ENCODE results near the gene MAP2K3.
"Not testable (repeated sequence)": the region's sequence is repeated elsewhere in the genome, so short reads cannot be mapped to it uniquely, and the experiment has no call there.

Gene MAP2K3

GRCh38 chr17:21297026-21297520 lies 12.6 kb downstream of the MAP2K3 start:
- no peak for DNase-seq (ENCODE audit: low read depth)

DNA sequence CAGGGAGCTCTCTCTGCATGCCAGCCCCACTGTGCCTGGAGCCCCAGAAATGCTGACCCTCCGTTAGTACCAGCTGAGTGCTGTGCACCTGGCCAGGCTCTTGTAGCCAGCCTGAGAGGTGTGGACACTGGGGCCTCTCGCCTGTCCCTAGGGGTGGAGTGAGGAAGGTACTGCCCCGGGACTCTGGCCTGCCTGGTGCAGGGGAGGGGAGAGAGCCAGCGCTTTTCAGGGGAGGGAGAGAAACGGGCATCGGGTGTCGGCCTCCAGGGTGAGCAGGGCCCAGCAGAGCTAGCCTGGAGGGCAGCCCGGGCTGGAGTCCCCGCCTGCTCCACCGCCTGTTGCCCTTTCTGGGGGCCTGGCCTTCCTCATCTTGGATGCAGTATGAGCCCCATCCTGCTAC lies 13.1 kb downstream of the MAP2K3 start:
- DNase-seq (ENCODE audit: low read depth), result no peak

DNA sequence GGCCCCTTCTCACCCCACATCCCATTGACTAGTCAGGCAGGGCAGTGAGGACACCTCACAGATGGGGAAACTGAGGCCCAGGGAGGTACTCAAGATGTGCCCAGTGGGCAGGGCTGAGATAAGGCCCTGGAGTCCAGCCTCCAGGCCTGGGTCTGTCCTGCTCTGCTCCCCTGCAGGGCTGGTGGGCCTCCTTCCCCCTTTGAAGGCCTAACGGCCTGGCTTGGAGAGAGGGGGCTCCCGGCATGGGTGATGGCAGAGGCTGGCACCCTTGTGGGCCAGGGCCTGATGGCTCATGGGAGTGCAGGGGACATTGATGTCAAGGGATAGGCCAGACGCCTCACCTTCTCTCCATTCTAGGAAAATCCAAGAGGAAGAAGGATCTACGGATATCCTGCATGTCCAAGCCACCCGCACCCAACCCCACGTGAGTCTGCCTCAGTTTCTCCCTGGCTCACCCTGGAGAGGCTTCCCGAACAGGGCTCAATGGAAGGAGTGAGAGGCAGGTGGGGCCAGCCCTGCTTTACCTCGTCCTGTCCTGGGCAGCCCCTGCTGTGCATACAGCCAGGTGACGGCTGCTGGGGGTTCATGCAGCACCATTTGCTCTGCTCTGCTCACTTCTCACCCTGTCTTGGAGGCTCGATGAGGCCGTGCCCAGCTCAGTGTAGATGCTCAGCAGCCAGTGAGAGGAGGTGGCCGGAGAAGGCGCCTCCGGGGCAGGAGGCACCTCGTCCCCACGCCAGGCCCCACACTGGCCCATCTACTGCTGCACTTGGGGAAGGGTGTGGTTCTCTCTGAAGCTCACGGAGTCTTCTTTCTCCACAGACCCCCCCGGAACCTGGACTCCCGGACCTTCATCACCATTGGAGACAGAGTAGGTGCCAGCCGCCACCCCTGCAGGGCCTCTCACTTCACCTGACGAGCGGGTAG lies 13.8 kb downstream of the MAP2K3 start:
- DNase-seq (ENCODE audit: low read depth), result no peak

- DNase-seq (ENCODE audit: low read depth), result no peak
These were observed 14.5 kb downstream of the MAP2K3 start for GRCh38 chr17:21298983-21299519.

- no peak for DNase-seq (ENCODE audit: low read depth)
These were observed 15.6 kb downstream of the MAP2K3 start for GRCh38 chr17:21299981-21300600.

- no peak for DNase-seq (ENCODE audit: low read depth)
These were observed 16.4 kb downstream of the MAP2K3 start for GRCh38 chr17:21300601-21301571.

DNA sequence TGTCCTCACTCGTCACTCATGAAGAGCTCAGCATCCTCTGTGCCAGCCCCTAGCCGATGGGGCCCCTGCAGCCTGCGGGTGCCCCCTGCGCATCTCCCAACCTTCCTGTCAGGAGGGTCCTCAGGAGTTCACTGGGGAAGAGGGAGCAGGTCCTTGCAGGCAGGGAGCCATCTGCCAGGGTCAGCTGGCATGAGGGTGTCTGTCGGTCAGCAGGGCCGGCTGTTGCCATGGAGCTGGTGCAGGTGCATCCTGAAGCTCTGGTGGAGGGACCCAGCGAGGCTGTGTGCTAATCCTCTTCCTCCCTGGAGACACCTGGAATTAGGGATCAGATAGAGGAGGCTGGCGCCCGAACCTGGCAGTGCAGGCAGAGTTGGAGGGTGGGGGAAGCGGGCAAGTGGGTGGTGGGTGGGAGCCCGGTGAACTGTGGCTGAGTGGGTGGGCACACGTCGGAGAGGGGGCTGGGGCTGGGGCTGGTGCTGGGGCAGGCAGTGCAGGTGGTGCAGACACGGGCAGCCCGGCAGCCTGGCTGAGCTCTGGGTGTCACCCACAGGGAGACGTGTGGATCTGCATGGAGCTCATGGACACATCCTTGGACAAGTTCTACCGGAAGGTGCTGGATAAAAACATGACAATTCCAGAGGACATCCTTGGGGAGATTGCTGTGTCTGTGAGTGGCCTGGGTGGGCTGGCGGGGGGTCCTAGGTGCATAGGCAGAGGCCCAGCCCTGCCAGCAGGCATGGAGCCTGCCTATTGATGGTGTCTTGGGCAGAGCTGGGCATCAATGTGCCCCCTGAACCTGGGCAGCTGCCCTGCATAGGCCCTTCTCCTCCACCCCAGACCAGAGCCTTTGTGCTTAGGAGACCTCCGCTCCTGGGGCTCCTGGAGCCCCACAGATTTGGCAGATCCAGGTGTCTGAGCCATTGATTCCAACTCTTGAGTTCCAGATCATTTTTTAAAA lies 17.4 kb downstream of the MAP2K3 start:
- DNase-seq (ENCODE audit: low read depth), result no peak

DNA sequence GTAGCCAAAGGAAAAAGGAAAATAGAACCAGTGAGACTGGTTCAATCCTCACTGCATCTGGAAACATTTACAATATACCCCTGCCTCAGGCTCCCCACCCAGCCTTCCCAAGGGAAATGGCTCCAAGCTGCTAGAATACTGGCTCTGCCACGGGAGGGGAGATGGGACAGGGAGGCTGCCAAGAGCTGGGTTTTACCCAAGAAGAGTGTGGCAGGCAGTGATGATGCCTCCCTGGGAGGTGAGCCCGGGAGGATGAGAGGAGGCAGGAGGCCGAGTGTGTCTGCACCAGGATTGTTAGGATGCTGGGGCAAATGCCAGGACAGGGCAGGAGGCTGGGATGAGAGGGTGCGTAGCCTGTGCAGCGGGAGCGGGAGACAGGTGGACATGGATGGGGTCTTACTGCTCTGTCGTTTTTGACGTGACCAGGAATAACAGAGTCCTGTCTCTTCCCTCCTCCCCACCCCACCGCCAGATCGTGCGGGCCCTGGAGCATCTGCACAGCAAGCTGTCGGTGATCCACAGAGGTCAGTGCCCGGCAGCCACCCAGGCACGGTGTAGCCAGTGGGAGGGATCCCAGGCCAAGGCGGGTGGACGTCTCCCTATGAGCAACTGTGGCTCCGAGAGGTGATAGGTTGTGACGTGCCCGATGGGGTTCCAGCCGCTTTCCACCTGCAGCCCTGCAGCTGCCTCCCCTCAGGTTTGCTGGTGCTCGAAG lies 18.4 kb downstream of the MAP2K3 start:
- DNase-seq (ENCODE audit: low read depth), result no peak

- DNase-seq (ENCODE audit: low read depth), result no peak
These were observed 19.0 kb downstream of the MAP2K3 start for GRCh38 chr17:21303441-21304065.

DNA sequence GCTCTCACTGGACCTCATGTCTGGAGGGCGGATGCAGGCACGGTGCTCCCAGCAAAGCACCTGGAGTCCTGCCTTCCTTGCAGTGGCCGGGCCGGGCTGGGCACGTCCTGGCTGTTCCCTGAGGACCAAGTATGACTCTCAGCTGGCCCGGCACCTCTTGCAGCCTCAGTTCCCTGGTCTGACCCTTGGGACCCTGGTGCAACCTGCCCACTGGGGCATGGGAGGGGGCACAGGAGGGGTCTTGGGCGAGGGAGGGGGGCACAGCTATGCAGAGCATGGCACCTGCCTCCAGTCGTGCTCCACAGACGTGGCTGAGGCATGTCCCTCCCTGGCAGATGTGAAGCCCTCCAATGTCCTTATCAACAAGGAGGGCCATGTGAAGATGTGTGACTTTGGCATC lies 19.6 kb downstream of the MAP2K3 start:
- no peak for DNase-seq (ENCODE audit: low read depth)

DNA sequence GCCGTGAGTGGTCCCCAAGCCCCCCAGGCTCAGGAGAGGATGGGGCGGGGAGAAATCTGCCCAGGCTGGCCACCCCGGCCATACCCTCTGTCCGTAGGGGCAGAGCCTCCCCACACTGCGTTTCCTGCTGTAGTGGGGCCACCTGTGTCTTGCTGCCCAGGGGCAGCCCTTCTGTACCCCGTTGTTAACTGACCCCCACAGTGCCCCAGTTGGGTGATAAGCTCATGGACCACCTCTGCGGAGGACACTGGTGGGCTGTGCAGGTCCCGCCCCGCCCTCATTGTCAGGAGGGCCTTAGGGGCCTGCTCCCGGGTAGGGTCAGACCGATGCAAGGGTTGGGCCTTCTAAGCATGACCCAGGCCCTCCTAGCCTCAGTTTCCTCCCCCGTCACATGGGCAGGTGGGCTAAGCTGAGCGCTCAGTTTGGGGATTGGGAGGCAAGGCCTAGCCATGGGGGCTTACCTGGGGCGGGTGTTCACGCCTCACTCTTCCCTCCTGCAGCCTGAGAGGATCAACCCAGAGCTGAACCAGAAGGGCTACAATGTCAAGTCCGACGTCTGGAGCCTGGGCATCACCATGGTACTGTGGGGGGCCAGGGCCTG lies 20.1 kb downstream of the MAP2K3 start:
- not testable (repeated sequence) for DNase-seq (ENCODE audit: low read depth)

GRCh38 chr17:21305431-21306180 lies 21.1 kb downstream of the MAP2K3 start:
- DNase-seq (ENCODE audit: low read depth), result not testable (repeated sequence)

GRCh38 chr17:21306611-21307272 lies 22.2 kb downstream of the MAP2K3 start:
- DNase-seq (ENCODE audit: low read depth), result not testable (repeated sequence)

- DNase-seq (ENCODE audit: low read depth), result not testable (repeated sequence)
These were observed 22.7 kb downstream of the MAP2K3 start for GRCh38 chr17:21307273-21307625.

DNA sequence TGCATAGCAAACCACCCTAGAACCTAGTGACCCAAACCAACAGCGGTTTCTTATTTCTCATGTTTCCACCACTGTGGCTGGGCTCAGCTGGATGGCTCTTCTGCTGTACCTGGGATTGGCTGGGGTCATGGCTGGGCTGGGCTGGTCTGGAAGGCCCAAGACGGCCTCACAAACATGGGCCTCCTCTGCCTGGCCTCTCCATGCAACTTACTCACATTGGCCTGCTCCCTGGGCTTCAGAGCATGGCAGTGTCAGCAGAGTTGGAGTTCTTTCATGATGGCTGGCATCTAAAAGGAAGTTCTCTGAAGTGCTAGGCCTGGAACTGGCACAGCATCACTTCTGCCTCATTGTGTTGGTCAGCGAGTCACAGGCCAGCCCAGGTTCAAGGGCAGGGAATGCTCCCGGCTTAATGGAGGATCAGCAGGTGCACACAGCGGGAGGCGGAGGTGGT lies 24.4 kb downstream of the MAP2K3 start:
- not testable (repeated sequence) for DNase-seq (ENCODE audit: low read depth)

GRCh38 chr17:21310061-21310765 lies 25.7 kb downstream of the MAP2K3 start:
- not testable (repeated sequence) for DNase-seq (ENCODE audit: low read depth)
